HUES64 (cell line): Measurements from ENCODE around the gene FSTL1.

Source experiments
- H3K27ac ChIP-seq: 2 replicates; pipeline ENCODE4 v1.7.0; 2013; ENCODE audit warnings: low read depth, low read length, inconsistent platforms
- H3K27me3 ChIP-seq: 2 replicates; pipeline ENCODE4 v1.6.1; 2013; ENCODE audit warnings: mild to moderate bottlenecking, low read length; ENCODE audit not compliant: insufficient read depth
- H3K36me3 ChIP-seq: 2 replicates; pipeline ENCODE4 v1.6.1; 2013; ENCODE audit warnings: mild to moderate bottlenecking, low read length; ENCODE audit not compliant: insufficient read depth
- H3K4me1 ChIP-seq: 2 replicates; pipeline ENCODE4 v1.6.1; 2013; ENCODE audit warnings: mild to moderate bottlenecking, low read length, moderate library complexity; ENCODE audit not compliant: insufficient read depth
- H3K4me3 ChIP-seq: 2 replicates; pipeline ENCODE4 v1.5.1; 2013; ENCODE audit warnings: mild to moderate bottlenecking, low read length, moderate library complexity
- H3K9ac ChIP-seq: 2 replicates; pipeline ENCODE4 v1.6.1; 2013; ENCODE audit warnings: mild to moderate bottlenecking, low read depth, low read length
- H3K9me3 ChIP-seq: 2 replicates; pipeline ENCODE4 v1.6.1; 2013; ENCODE audit warnings: low read depth, low read length; ENCODE audit not compliant: insufficient read depth
- WGBS: fragments of 150-250, 120-280 bp; methylation state at CpG from one replicate; pipeline ENCODE4 v1.1.7; 2013; ENCODE audit warnings: missing lambda C conversion rate; 5-methylcytosine and 5-hydroxymethylcytosine counted together

FSTL1 gene

GRCh38 chr3:120468635-120469295 lies 18.0 kb upstream of the FSTL1 start:
- peaks cover 33% of the 10 kb centered on the region for H3K4me1 ChIP-seq
- 0 out of 2 replicates have a peak, but pooled peaks cover 4% of the 10 kb centered on the region for H3K9me3 ChIP-seq
- H3K4me3 ChIP-seq, result no peak overlapping the region
- peak overlapping the region; percentile 87 for H3K27ac ChIP-seq
- H3K27me3 ChIP-seq, result no peaks in the 10 kb centered on the region
- H3K36me3 ChIP-seq, result no peaks in the 10 kb centered on the region
- peak overlapping the region; percentile 61; the same call in 1 of the 2 replicates for H3K9ac ChIP-seq
- WGBS, result 92% methylated on average over 5 of the region's 5 CpGs

- H3K4me3 ChIP-seq, result no peak overlapping the region
- H3K27ac ChIP-seq, result no peak overlapping the region
- no peaks in the 10 kb centered on the region for H3K27me3 ChIP-seq
- H3K4me1 ChIP-seq, result peaks cover 9% of the 10 kb centered on the region
- 90% methylated on average over 4 of the region's 4 CpGs for WGBS
- H3K9me3 ChIP-seq, result no peaks in the 10 kb centered on the region
- no peaks in the 10 kb centered on the region for H3K36me3 ChIP-seq
- no peak overlapping the region for H3K9ac ChIP-seq
Measured at GRCh38 chr3:120462409-120462959, 11.7 kb upstream of the FSTL1 start.

DNA sequence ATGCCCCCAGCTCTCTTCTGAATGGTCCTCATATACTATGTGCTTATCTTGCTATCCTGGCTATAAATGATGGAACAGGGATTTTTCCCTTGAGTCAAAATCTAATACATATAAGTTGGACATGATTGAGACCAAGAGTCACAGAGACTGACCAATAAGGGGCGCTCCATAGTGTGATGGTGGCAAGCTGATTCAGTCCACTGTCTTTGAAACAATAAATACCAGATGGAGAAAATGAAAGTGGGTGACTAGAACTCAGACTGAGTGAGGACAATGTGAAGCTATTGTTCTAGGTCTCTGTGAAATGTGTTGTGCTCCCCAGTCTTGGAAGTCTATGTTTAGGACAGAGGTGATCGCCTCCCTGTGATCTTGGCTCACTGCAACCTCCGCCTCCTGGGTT lies 10.6 kb upstream of the FSTL1 start:
- H3K9ac ChIP-seq, result no peak overlapping the region
- no peak overlapping the region for H3K27ac ChIP-seq
- H3K27me3 ChIP-seq, result no peaks in the 10 kb centered on the region
- H3K9me3 ChIP-seq, result no peaks in the 10 kb centered on the region
- no peaks in the 10 kb centered on the region for H3K36me3 ChIP-seq
- H3K4me1 ChIP-seq, result peaks cover 9% of the 10 kb centered on the region
- no peak overlapping the region for H3K4me3 ChIP-seq
- 87% methylated on average over 3 of the region's 3 CpGs for WGBS

- Histone ChIP-seq H3K4me3 (no peak overlapping the region), H3K9me3 (no peaks in the 10 kb centered on the region), H3K27me3 (no peaks in the 10 kb centered on the region), H3K4me1 (peaks cover 9% of the 10 kb centered on the region), H3K27ac (no peak overlapping the region), H3K36me3 (no peaks in the 10 kb centered on the region), H3K9ac (no peak overlapping the region)
- WGBS, result 94% methylated on average over 9 of the region's 9 CpGs
Measured at GRCh38 chr3:120460862-120461261, 10.1 kb upstream of the FSTL1 start.

DNA sequence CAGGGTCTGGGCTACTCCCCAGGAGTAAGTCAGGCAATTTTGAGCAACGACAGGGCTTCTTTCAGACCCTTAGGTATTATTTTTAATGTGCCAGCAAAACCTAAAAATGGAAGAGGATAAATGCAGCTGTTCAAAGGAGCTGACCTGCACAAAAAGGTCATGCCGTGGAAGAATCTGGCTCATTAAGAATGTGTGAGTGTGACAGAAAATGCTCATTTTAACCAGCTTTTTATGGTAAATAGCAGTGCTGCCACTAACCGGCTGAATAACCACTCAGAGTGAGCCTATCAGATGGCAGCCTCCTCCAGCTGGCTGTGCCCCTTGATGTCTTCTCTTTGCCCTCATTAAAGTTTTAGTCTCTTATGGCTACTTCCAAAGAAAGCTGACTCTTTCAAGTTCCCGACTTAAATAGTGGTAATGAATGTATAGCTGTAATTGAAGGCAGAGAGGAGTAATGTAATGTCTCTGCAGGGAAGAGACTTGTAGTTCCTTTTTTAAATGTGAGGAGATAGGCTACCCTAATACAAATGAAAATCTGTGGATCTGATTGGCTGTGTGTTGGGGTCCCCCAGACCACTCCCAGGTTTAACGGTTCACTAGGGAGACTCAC lies 9.5 kb upstream of the FSTL1 start:
- Histone ChIP-seq H3K9ac (no peak overlapping the region), H3K27me3 (no peaks in the 10 kb centered on the region)
- WGBS, result 84% methylated on average over 5 of the region's 5 CpGs

GRCh38 chr3:120459196-120459595 lies 8.4 kb upstream of the FSTL1 start:
- peaks cover 9% of the 10 kb centered on the region for H3K4me1 ChIP-seq
- 0 out of 2 replicates have a peak, but pooled peaks cover 2% of the 10 kb centered on the region for H3K9me3 ChIP-seq
- H3K9ac ChIP-seq, result no peak overlapping the region
- no peak overlapping the region for H3K27ac ChIP-seq
- H3K27me3 ChIP-seq, result no peaks in the 10 kb centered on the region
- H3K36me3 ChIP-seq, result no peaks in the 10 kb centered on the region
- H3K4me3 ChIP-seq, result no peak overlapping the region
- 94% methylated on average over 3 of the region's 3 CpGs for WGBS

More for the DNA sequence above, 9.5 kb upstream of the FSTL1 start:
- H3K4me3 ChIP-seq, result no peak overlapping the region
- no peaks in the 10 kb centered on the region for H3K36me3 ChIP-seq
- H3K9me3 ChIP-seq, result no peaks in the 10 kb centered on the region
- H3K27ac ChIP-seq, result no peak overlapping the region
- peaks cover 9% of the 10 kb centered on the region for H3K4me1 ChIP-seq

- H3K4me3 ChIP-seq, result no peak overlapping the region
- H3K27me3 ChIP-seq, result no peaks in the 10 kb centered on the region
- no peak overlapping the region for H3K9ac ChIP-seq
- H3K4me1 ChIP-seq, result peaks cover 9% of the 10 kb centered on the region
- peaks cover 7% of the 10 kb centered on the region; the same call in 1 of the 2 replicates for H3K9me3 ChIP-seq
- H3K36me3 ChIP-seq, result no peaks in the 10 kb centered on the region
- H3K27ac ChIP-seq, result no peak overlapping the region
Measured at GRCh38 chr3:120457827-120458226, 7.0 kb upstream of the FSTL1 start.

DNA sequence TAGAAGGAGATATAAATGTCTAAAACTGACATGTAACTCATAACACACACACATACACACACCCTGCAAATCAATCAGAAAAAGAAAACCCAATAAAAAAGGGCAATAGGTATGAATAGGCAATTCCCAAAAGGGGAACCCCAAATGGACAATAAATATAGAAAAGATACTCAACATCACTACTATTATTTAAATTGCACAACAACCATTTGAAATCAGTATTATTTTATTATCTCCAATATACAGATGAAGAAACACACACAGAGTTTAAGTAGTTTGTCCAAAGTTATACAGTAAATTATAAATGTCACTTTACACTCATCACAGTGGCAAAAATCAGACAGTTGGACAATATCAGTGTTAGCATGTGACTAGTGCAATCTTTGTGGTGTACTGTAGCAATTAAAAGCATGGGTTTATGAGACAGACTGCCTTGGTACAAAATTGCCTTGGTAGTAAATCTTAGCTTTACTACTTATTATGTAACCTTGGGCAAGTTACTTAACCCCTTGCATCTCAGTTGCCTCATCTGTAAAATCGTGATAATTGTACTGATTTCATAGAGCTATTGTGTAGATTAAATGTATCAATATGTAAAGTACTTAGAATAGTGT lies 3.4 kb upstream of the FSTL1 start:
- Histone ChIP-seq H3K27me3 (no peaks in the 10 kb centered on the region), H3K9ac (no peak overlapping the region), H3K36me3 (no peaks in the 10 kb centered on the region), H3K9me3 (peaks cover 7% of the 10 kb centered on the region; the same call in 1 of the 2 replicates), H3K4me3 (no peak overlapping the region), H3K4me1 (peaks cover 14% of the 10 kb centered on the region), H3K27ac (no peak overlapping the region)
- 100% methylated on average over 1 of the region's 1 CpG for WGBS

- Histone ChIP-seq H3K27ac (no peak overlapping the region), H3K27me3 (no peaks in the 10 kb centered on the region)
- 95% methylated on average over 3 of the region's 4 CpGs for WGBS
Measured at GRCh38 chr3:120452816-120453215, 2.0 kb upstream of the FSTL1 start.

GRCh38 chr3:120451806-120452205 lies 1.0 kb upstream of the FSTL1 start:
- Histone ChIP-seq H3K36me3 (peaks cover 7% of the 10 kb centered on the region; the same call in 1 of the 2 replicates), H3K9ac (no peak overlapping the region), H3K27ac (no peak overlapping the region), H3K27me3 (no peaks in the 10 kb centered on the region), H3K9me3 (peaks cover 7% of the 10 kb centered on the region; the same call in 1 of the 2 replicates), H3K4me3 (peak overlapping the region; percentile 81), H3K4me1 (peaks cover 37% of the 10 kb centered on the region)
- 80% methylated on average over 6 of the region's 6 CpGs for WGBS

More at GRCh38 chr3:120452816-120453215, 2.0 kb upstream of the FSTL1 start:
- no peak overlapping the region for H3K9ac ChIP-seq
- H3K36me3 ChIP-seq, result no peaks in the 10 kb centered on the region
- H3K9me3 ChIP-seq, result peaks cover 7% of the 10 kb centered on the region; the same call in 1 of the 2 replicates
- peaks cover 28% of the 10 kb centered on the region for H3K4me1 ChIP-seq
- H3K4me3 ChIP-seq, result no peak overlapping the region

- Histone ChIP-seq H3K4me1 (peaks cover 37% of the 10 kb centered on the region), H3K9me3 (peaks cover 7% of the 10 kb centered on the region; the same call in 1 of the 2 replicates), H3K4me3 (peak overlapping the region; percentile 81), H3K9ac (peak overlapping the region; percentile 70), H3K36me3 (peaks cover 11% of the 10 kb centered on the region), H3K27ac (no peak overlapping the region; the same call in 1 of the 2 replicates), H3K27me3 (no peaks in the 10 kb centered on the region)
- WGBS, result 2% methylated on average over 35 of the region's 35 CpGs
Measured at GRCh38 chr3:120451272-120451761, 525 bp upstream of the FSTL1 start.
